Daoy (cell line): ENCODE measurements around the gene UBR2. TPM values are rescaled to one million over a fixed set of nuclear protein-coding genes. Genes with fewer than 3 reads are reported as not detected.
A peak's percentile ranks its signal among the peaks of the same experiment; 100 is the strongest.
"Not testable (repeated sequence)": the region's sequence is repeated elsewhere in the genome, so short reads cannot be mapped to it uniquely, and the experiment has no call there.

ENCODE experiments used
- DNase-seq: peaks from one replicate; pipeline ENCODE4 v3.0.0-alpha.2; 2015; ENCODE audit warnings: low read depth
- total RNA-seq: library from RNA; depleted of rRNA; stranded (reverse); fragments of >200 nt; shearing (Covaris generic); gene quantifications from 2 replicates; pipeline ENCODE4 v1.2.3, GENCODE V29; 2014; rRNA removed

UBR2 gene
- total RNA-seq, 1 experiment from 2014 or later: 23.1 TPM

- peak; percentile 85 for DNase-seq
These were observed 162.8 kb downstream of the UBR2 start for GRCh38 chr6:42726485-42727086.

- DNase-seq: no peak
These were observed 163.3 kb downstream of the UBR2 start for GRCh38 chr6:42727087-42727611.

GRCh38 chr6:42727627-42728026, 163.8 kb downstream of the UBR2 start:
- DNase-seq: no peak

GRCh38 chr6:42729731-42730130, 165.9 kb downstream of the UBR2 start:
- DNase-seq: peak; percentile 49

- not testable (repeated sequence) for DNase-seq
These were observed 170.1 kb downstream of the UBR2 start for GRCh38 chr6:42733867-42734481.

GRCh38 chr6:42735976-42736375, 172.1 kb downstream of the UBR2 start:
- no peak for DNase-seq

GRCh38 chr6:42740725-42741124, 176.9 kb downstream of the UBR2 start:
- no peak for DNase-seq

- DNase-seq: peak; percentile 49
These were observed 178.5 kb downstream of the UBR2 start for GRCh38 chr6:42742116-42742894.

Other genes starting within 250 kb of the UBR2 start
- gene TRERF1, start 112.1 kb upstream of the UBR2 start, total RNA-seq: 3.3 and 3.8 TPM in 2 replicates
- not detected in 2 replicates for gene PRPH2, start 158.6 kb downstream of the UBR2 start, total RNA-seq
- 68.0 and 78.1 TPM in 2 replicates for gene TBCC, start 182.1 kb downstream of the UBR2 start, total RNA-seq
- 2.4 and 3.0 TPM in 2 replicates for gene BICRAL, start 218.0 kb downstream of the UBR2 start, total RNA-seq